Measurements from ENCODE around the gene SAMD1. TPM values are rescaled to one million over a fixed set of nuclear protein-coding genes. Genes with fewer than 3 reads are reported as not detected.

SAMD1 gene
- total RNA-seq, 1 donor = 27.9 TPM

GRCh38 chr19:14119146-14119545 lies 28.6 kb upstream of the SAMD1 start:
- H3K9me3 ChIP-seq (ENCODE audit: low read depth, low read length) = no peaks in the 10 kb centered on the region
- no peak for TF ChIP-seq CTCF (IDR thresholded peaks at IDR 0.05; ENCODE audit: extremely low read depth, low read depth, low read length)
- H3K4me1 ChIP-seq (ENCODE audit: insufficient read depth, low read length) = peaks cover 31% of the 10 kb centered on the region
- peaks cover 10% of the 10 kb centered on the region for H4K20me1 ChIP-seq (ENCODE audit: insufficient read depth, low read length)
- H3K27me3 ChIP-seq (ENCODE audit: insufficient read depth, low read length) = no peaks in the 10 kb centered on the region
- H3K4me3 ChIP-seq (ENCODE audit: insufficient read depth, low read length) = peak overlapping the region; percentile 72
- peak overlapping the region; percentile 94 for H3K4me2 ChIP-seq (ENCODE audit: insufficient read depth, low read length)
- H2AFZ ChIP-seq (ENCODE audit: low read length) = peak overlapping the region; percentile 97
- no peaks in the 10 kb centered on the region for H3K36me3 ChIP-seq (ENCODE audit: insufficient read depth, low read length)
- H3K79me2 ChIP-seq (ENCODE audit: insufficient read depth, low read length) = peaks cover 32% of the 10 kb centered on the region
- H3K27ac ChIP-seq (ENCODE audit: low read depth, low read length) = peak overlapping the region; percentile 99
- peak; percentile 78 for DNase-seq (ENCODE audit: insufficient read length, low spot score, missing footprints)

- peak overlapping the region; percentile 99 for H3K27ac ChIP-seq (ENCODE audit: low read depth, low read length)
- DNase-seq (ENCODE audit: insufficient read length, low spot score, missing footprints) = peak; percentile 65
- peak overlapping the region; percentile 72 for H3K4me3 ChIP-seq (ENCODE audit: insufficient read depth, low read length)
- H3K4me1 ChIP-seq (ENCODE audit: insufficient read depth, low read length) = peaks cover 35% of the 10 kb centered on the region
- H3K27me3 ChIP-seq (ENCODE audit: insufficient read depth, low read length) = no peaks in the 10 kb centered on the region
- H3K9me3 ChIP-seq (ENCODE audit: low read depth, low read length) = no peaks in the 10 kb centered on the region
- peak overlapping the region; percentile 94 for H3K4me2 ChIP-seq (ENCODE audit: insufficient read depth, low read length)
- TF ChIP-seq CTCF (IDR thresholded peaks at IDR 0.05; ENCODE audit: extremely low read depth, low read depth, low read length) = no peak
- peaks cover 10% of the 10 kb centered on the region for H4K20me1 ChIP-seq (ENCODE audit: insufficient read depth, low read length)
- H3K36me3 ChIP-seq (ENCODE audit: insufficient read depth, low read length) = no peaks in the 10 kb centered on the region
- peak overlapping the region; percentile 97 for H2AFZ ChIP-seq (ENCODE audit: low read length)
- peaks cover 40% of the 10 kb centered on the region for H3K79me2 ChIP-seq (ENCODE audit: insufficient read depth, low read length)
These were observed 27.9 kb upstream of the SAMD1 start for GRCh38 chr19:14118165-14119051.

GRCh38 chr19:14117668-14118164 lies 27.2 kb upstream of the SAMD1 start, which contains the start of gene PRKACA:
Gene PRKACA (minus strand): TSS chr19:14117762. CDS start chr19:14117547, 215 bp downstream.
- Histone ChIP-seq H3K4me1 (ENCODE audit: insufficient read depth, low read length) (peaks cover 42% of the 10 kb centered on the region), H3K79me2 (ENCODE audit: insufficient read depth, low read length) (peaks cover 47% of the 10 kb centered on the region)

More at GRCh38 chr19:14117668-14118164, 27.2 kb upstream of the SAMD1 start, which contains the start of gene PRKACA:
- DNase-seq (ENCODE audit: insufficient read length, low spot score, missing footprints) = peak; percentile 100
- TF ChIP-seq CTCF (IDR thresholded peaks at IDR 0.05; ENCODE audit: extremely low read depth, low read depth, low read length) = no peak
- H3K27ac ChIP-seq (ENCODE audit: low read depth, low read length) = peak within 1 kb of the TSS; percentile 99
- peak within 1 kb of the TSS; percentile 97 for H2AFZ ChIP-seq (ENCODE audit: low read length)
- no peaks in the 10 kb centered on the region for H3K9me3 ChIP-seq (ENCODE audit: low read depth, low read length)
- H3K4me2 ChIP-seq (ENCODE audit: insufficient read depth, low read length) = peak within 1 kb of the TSS; percentile 94
- no peaks in the 10 kb centered on the region for H3K27me3 ChIP-seq (ENCODE audit: insufficient read depth, low read length)
- no peaks in the 10 kb centered on the region for H3K36me3 ChIP-seq (ENCODE audit: insufficient read depth, low read length)
- peak within 1 kb of the TSS; percentile 91 for H3K4me3 ChIP-seq (ENCODE audit: insufficient read depth, low read length)
- peaks cover 10% of the 10 kb centered on the region for H4K20me1 ChIP-seq (ENCODE audit: insufficient read depth, low read length)

Data from osteoblast (primary cell).